Transverse colon (tissue), 4 donors: ENCODE results near the gene TMEM132C. TPM values are rescaled to one million over a fixed set of nuclear protein-coding genes. Genes with fewer than 3 reads are reported as not detected.
"Not testable (repeated sequence)": the region's sequence is repeated elsewhere in the genome, so short reads cannot be mapped to it uniquely, and the experiment has no call there.

Experiments used
- DNase-seq: peaks from one replicate; pipeline ENCODE4 v3.0.0-alpha.2; 2019
- H3K27ac ChIP-seq, 4 donors: fragments of 200-600 bp; sonication (generic); 2 replicates each; pipeline ENCODE4 v1.5.1; 2016 to 2018; ENCODE audit warnings: inconsistent platforms in 4 of 4
- H3K27me3 ChIP-seq: fragments of 200-600 bp; sonication (generic); 2 replicates; pipeline ENCODE4 v1.5.1; 2017; ENCODE audit warnings: inconsistent platforms
- H3K36me3 ChIP-seq, 4 donors: fragments of 200-600 bp; sonication (generic); 2 replicates each; pipeline ENCODE4 v1.5.1; 2017 to 2019; ENCODE audit warnings: inconsistent platforms in 4 of 4
- H3K4me1 ChIP-seq, 4 donors: fragments of 200-600 bp; sonication (generic); 2 replicates each; pipeline ENCODE4 v1.5.1; 2017 to 2020; ENCODE audit warnings: inconsistent platforms in 4 of 4
- H3K4me3 ChIP-seq, 4 donors: fragments of 200-600 bp; sonication (generic); 1 replicate in 1 of 4; 2 replicates in 3 of 4; pipeline versions ENCODE4 v1.5.1 to v1.6.1; 2017 to 2019; ENCODE audit warnings: inconsistent platforms in 4 of 4
- H3K9me3 ChIP-seq, 2 donors: fragments of 200-600 bp; sonication (generic); 2 replicates each; pipeline ENCODE4 v1.5.1; 2017 to 2019; ENCODE audit warnings: inconsistent platforms in 2 of 2
- CTCF ChIP-seq, 5 experiments: fragments of 200-600 bp in 3 of 5; fragments of 450-650 bp in 2 of 5; sonication (generic) in 3 of 5; IDR thresholded peaks; 1 replicate in 2 of 5; 2 replicates in 3 of 5; pipeline ENCODE4 v1.5.1; 2016 to 2017; ENCODE audit warnings: antibody characterized with exemption in 5 of 5, inconsistent platforms in 3 of 5, mild to moderate bottlenecking in 2 of 5, moderate library complexity in 1 of 5
- EP300 ChIP-seq: sonication (generic); formaldehyde crosslinking; IDR thresholded peaks from one replicate; pipeline ENCODE4 v1.6.1; 2017; ENCODE audit warnings: antibody characterized with exemption, low read depth
- POLR2A ChIP-seq: fragments of 450-650 bp; IDR thresholded peaks from one replicate; pipeline ENCODE4 v1.6.1; 2016; ENCODE audit warnings: antibody characterized with exemption, mild to moderate bottlenecking, moderate library complexity
- POLR2AphosphoS5 ChIP-seq, 3 donors: sonication (generic); formaldehyde crosslinking; IDR thresholded peaks; one replicate each; pipeline ENCODE4 v1.6.1; 2016; ENCODE audit warnings: antibody characterized with exemption in 3 of 3
- WGBS, 2 donors: methylation state at CpG; one replicate each; pipeline ENCODE4 v1.1.5; 2018; ENCODE audit warnings: low coverage in 1 of 2; 5-methylcytosine and 5-hydroxymethylcytosine counted together
- in situ Hi-C, 4 donors: fragments of 200-750 bp; cut with MboI; loops; one replicate each; pipeline versions ENCODE4 v1.15.0 to v1.15.1; 2017; ENCODE audit warnings: low sequenced_read_pairs in 3 of 4, low pct_ligation_motif_present in 1 of 4, low pct_unique_long_range_greater_than_20kb in 1 of 4
- intact Hi-C: fragments of 100-400 bp; cut with DNase I; formaldehyde crosslinking; loops from one replicate; pipeline ENCODE4 v1.15.1; 2023; ENCODE audit warnings: low total_unique reads
- total RNA-seq, 4 donors: library from RNA; depleted of rRNA; stranded (reverse); fragments of >200 nt; gene quantifications; one replicate each; pipeline ENCODE4 v1.1.0, GENCODE V29; 2016

The TMEM132C gene
- total RNA-seq, 4 donors from 2014 or later: 0.20 to 1.6 (median 0.58) TPM

GRCh38 chr12:128250096-128250495, 16.9 kb upstream of the TMEM132C start:
- DNase-seq: no peak
- Histone ChIP-seq H3K27me3 (no peaks in the 10 kb centered on the region), H3K4me1 (no peaks in the 10 kb centered on the region), H3K36me3 (no peaks in the 10 kb centered on the region), H3K9me3 (no peaks in the 10 kb centered on the region), H3K4me3 (no peak overlapping the region), H3K27ac (no peak overlapping the region)
- intact Hi-C loops: no loop called here
- TF ChIP-seq CTCF (IDR thresholded peaks at IDR 0.05) (no peak), POLR2A (no peak)
- in situ Hi-C loops: no loop called here
- WGBS, 2 donors: 50 to 64% methylated on average over 2 to 8 of the region's 8 CpGs

DNA sequence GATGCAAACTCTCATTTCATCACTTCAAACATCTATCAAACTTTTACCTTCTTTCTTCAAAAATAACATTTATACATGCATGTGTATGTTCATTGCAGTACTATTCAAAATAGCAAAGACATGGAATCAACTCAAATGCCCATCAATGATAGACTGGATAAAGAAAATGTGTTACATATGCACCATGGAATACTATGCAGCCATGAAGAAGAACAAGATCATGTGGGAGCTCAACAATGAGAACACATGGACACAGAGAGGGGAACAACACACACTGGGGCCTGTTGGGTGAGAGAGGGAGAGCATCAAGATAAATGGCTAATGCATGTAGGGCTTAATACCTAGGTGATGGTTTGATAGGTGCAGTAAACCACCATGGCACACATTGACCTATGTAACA, 13.1 kb upstream of the TMEM132C start:
- H3K27me3 ChIP-seq, H3K4me1 ChIP-seq, H3K27ac ChIP-seq, intact Hi-C loops, H3K9me3 ChIP-seq, DNase-seq, H3K4me3 ChIP-seq, H3K36me3 ChIP-seq, in situ Hi-C loops: not testable (repeated sequence)

DNA sequence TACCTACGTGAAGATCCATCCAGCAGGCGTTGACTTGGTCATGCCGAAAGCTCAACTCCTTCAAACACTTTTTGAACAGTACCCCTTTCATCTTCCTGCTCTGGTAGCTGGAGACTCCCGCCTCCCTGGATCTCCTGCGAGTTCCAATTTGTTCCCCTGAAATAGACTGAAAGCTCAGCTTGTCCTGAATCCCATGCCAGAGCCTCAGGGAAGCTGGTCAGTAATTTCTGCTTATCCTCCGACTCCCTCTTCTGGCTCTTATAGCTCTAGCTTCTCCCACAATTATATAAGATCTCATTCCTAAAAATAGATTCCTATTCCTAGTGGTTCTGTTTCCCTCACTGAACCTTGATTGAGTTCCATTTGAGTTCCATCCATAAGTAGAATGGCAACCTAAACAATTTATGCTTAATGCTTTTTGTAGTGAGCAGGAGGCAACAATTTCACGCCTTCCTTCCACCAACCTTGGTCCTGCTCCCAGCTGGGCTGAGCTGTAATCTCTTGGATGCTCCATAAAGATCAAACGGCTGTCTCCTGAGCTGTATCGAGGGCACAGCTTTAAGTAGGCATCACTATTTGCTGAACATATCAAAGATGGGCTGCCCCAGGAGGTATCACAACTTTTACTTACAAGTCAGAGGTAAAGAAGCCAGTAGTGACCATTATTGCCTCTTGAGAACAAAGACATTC, 8.0 kb upstream of the TMEM132C start:
- Histone ChIP-seq H3K9me3 (no peaks in the 10 kb centered on the region), H3K4me1 (no peaks in the 10 kb centered on the region), H3K27ac (no peak overlapping the region), H3K4me3 (no peak overlapping the region), H3K36me3 (no peaks in the 10 kb centered on the region), H3K27me3 (peaks cover 9% of the 10 kb centered on the region)
- intact Hi-C loops: no loop called here
- in situ Hi-C loops: no loop called here
- TF ChIP-seq EP300 (no peak), CTCF (IDR thresholded peaks at IDR 0.05) (no peak), POLR2A (no peak), POLR2AphosphoS5 (IDR thresholded peaks at IDR 0.05) (no peak)
- WGBS, 2 donors: 41 to 44% methylated on average over 9 of the region's 9 CpGs
- no peak for DNase-seq

- TF ChIP-seq CTCF (IDR thresholded peaks at IDR 0.05): peak; percentile 43 to 62 (median 55)
- no peak for TF ChIP-seq POLR2AphosphoS5 (IDR thresholded peaks at IDR 0.05)
- intact Hi-C loops: no loop called here
- Histone ChIP-seq H3K9me3 (no peaks in the 10 kb centered on the region), H3K27ac (no peak overlapping the region), H3K4me1 (no peaks in the 10 kb centered on the region), H3K4me3 (no peak overlapping the region), H3K36me3 (no peaks in the 10 kb centered on the region), H3K27me3 (peaks cover 9% of the 10 kb centered on the region)
- no peak for DNase-seq
- in situ Hi-C loops: no loop called here
- WGBS, 2 donors: 0 to 9% methylated on average over 4 to 5 of the region's 5 CpGs
Measured at GRCh38 chr12:128259556-128260070, 7.4 kb upstream of the TMEM132C start.

DNA sequence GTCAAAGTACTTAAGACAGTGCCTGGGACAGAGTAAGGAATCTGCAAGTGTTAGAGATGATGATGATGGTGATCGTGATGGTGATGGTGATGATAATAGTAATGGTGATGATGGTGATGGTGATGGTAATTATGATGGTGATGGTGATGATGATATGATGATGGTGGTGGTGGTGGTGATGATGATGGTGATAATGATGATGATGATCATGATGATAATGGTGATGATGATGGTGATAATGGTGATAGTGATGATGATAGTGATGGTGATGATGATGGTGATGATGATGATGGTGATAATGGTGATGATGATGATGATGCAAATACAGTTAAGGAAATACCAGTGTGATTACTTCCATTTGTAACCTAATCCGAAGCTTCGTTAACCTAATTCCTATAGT, 5.2 kb upstream of the TMEM132C start:
- Histone ChIP-seq H3K9me3 (no peaks in the 10 kb centered on the region), H3K4me3 (no peak overlapping the region), H3K4me1 (no peaks in the 10 kb centered on the region), H3K27ac (no peak overlapping the region), H3K27me3 (peaks cover 28% of the 10 kb centered on the region), H3K36me3 (no peaks in the 10 kb centered on the region)
- 82 to 94% methylated on average over 3 of the region's 3 CpGs for WGBS, 2 donors
- intact Hi-C loops (no loop called here), in situ Hi-C loops (no loop called here)
- no peak for DNase-seq
- TF ChIP-seq CTCF (IDR thresholded peaks at IDR 0.05): no peak
- no peak for TF ChIP-seq EP300
- no peak for TF ChIP-seq POLR2A
- no peak for TF ChIP-seq POLR2AphosphoS5 (IDR thresholded peaks at IDR 0.05)
